Right lobe of liver (tissue), 4 donors: ENCODE results near the gene SPARCL1.

Experiments
- POLR2A ChIP-seq: fragments of 450-650 bp; IDR thresholded peaks from one replicate; pipeline ENCODE4 v1.6.1; 2017; ENCODE audit warnings: antibody characterized with exemption, mild to moderate bottlenecking
- TF ChIP-seq, protein P1 (sequence below), 4 donors: fragments of 200-600 bp in 3 of 4; fragments of 450-650 bp in 1 of 4; IDR thresholded peaks; one replicate each; pipeline versions ENCODE4 v1.5.1 to v1.8.0; 2016 to 2022; ENCODE audit warnings: antibody characterized with exemption in 4 of 4, mild to moderate bottlenecking in 2 of 4
- donor health status: DM: no; HTN: no; CAD: no.
- donor health status: DM: no; HTN: no; CAD: no.
- donor health status: DM: no; HTN: yes; CAD: no.

GRCh38 chr4:87565746-87566145, 36.6 kb upstream of the SPARCL1 start:
- TF ChIP-seq POLR2A = no peak
- TF ChIP-seq, protein P1, sequence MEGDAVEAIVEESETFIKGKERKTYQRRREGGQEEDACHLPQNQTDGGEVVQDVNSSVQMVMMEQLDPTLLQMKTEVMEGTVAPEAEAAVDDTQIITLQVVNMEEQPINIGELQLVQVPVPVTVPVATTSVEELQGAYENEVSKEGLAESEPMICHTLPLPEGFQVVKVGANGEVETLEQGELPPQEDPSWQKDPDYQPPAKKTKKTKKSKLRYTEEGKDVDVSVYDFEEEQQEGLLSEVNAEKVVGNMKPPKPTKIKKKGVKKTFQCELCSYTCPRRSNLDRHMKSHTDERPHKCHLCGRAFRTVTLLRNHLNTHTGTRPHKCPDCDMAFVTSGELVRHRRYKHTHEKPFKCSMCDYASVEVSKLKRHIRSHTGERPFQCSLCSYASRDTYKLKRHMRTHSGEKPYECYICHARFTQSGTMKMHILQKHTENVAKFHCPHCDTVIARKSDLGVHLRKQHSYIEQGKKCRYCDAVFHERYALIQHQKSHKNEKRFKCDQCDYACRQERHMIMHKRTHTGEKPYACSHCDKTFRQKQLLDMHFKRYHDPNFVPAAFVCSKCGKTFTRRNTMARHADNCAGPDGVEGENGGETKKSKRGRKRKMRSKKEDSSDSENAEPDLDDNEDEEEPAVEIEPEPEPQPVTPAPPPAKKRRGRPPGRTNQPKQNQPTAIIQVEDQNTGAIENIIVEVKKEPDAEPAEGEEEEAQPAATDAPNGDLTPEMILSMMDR (IDR thresholded peaks at IDR 0.05) = no peak
